ENCODE results near the gene TDP1. TPM values are rescaled to one million over a fixed set of nuclear protein-coding genes. Genes with fewer than 3 reads are reported as not detected.

TDP1 gene
- total and polyA plus RNA-seq, 4 donors = 2.1 to 23.6 (median 8.5) TPM

GRCh38 chr14:90034835-90035525, 79.3 kb downstream of the TDP1 start:
- ATAC-seq (ENCODE audit: insufficient read depth, low FRiP score) = no peak
- DNase-seq = no peak

GRCh38 chr14:90039253-90040010, 83.7 kb downstream of the TDP1 start:
- peaks cover 0 to 17% (median 3%) of the 10 kb centered on the region in 4 donors for H3K36me3 ChIP-seq (ENCODE audit: control insufficient read depth in 4 of 4, insufficient read depth in 4 of 4, low read length in 4 of 4)
- H3K4me1 ChIP-seq (ENCODE audit: control insufficient read depth in 5 of 5, insufficient read depth in 5 of 5, low read length in 5 of 5) = no peaks in the 10 kb centered on the region
- WGBS, 2 donors = 96 to 97% methylated on average over 11 of the region's 11 CpGs

More at GRCh38 chr14:90034835-90035525, 79.3 kb downstream of the TDP1 start:
- no peak overlapping the region for H3K4me3 ChIP-seq
- H3K4me1 ChIP-seq (ENCODE audit: control insufficient read depth in 5 of 5, insufficient read depth in 5 of 5, low read length in 5 of 5) = no peaks in the 10 kb centered on the region
- no peak overlapping the region for H3K9ac ChIP-seq (ENCODE audit: insufficient read depth in 1 of 2, low read length in 2 of 2)
- TF ChIP-seq CTCF (IDR thresholded peaks at IDR 0.05; ENCODE audit: control extremely low read depth, extremely low read depth) = no peak
- H3K27ac ChIP-seq (ENCODE audit: low read depth in 1 of 2, low read length in 1 of 2) = no peak overlapping the region
- no peaks in the 10 kb centered on the region for H3K27me3 ChIP-seq (ENCODE audit: control insufficient read depth in 3 of 3, insufficient read depth in 3 of 3, low read length in 2 of 3)
- 96 to 98% methylated on average over 6 of the region's 6 CpGs for WGBS, 2 donors
- no peaks in the 10 kb centered on the region for H3K9me3 ChIP-seq (ENCODE audit: control insufficient read depth in 4 of 4, insufficient read depth in 3 of 4, low read length in 3 of 4)
- H3K36me3 ChIP-seq (ENCODE audit: control insufficient read depth in 4 of 4, insufficient read depth in 4 of 4, low read length in 4 of 4) = peaks cover 8 to 31% (median 12%) of the 10 kb centered on the region in 4 donors

GRCh38 chr14:90040411-90040810, 84.7 kb downstream of the TDP1 start:
- peaks cover 0 to 17% (median 3%) of the 10 kb centered on the region in 4 donors for H3K36me3 ChIP-seq (ENCODE audit: control insufficient read depth in 4 of 4, insufficient read depth in 4 of 4, low read length in 4 of 4)
- WGBS, 2 donors = 89 to 95% methylated on average over 3 of the region's 3 CpGs
- H3K4me3 ChIP-seq = no peak overlapping the region
- TF ChIP-seq CTCF (IDR thresholded peaks at IDR 0.05; ENCODE audit: control extremely low read depth, extremely low read depth) = no peak
- H3K4me1 ChIP-seq (ENCODE audit: control insufficient read depth in 5 of 5, insufficient read depth in 5 of 5, low read length in 5 of 5) = no peaks in the 10 kb centered on the region
- ATAC-seq (ENCODE audit: insufficient read depth, low FRiP score) (no peak), DNase-seq (no peak)
- no peak overlapping the region for H3K9ac ChIP-seq (ENCODE audit: insufficient read depth in 1 of 2, low read length in 2 of 2)
- H3K27me3 ChIP-seq (ENCODE audit: control insufficient read depth in 3 of 3, insufficient read depth in 3 of 3, low read length in 2 of 3) = no peaks in the 10 kb centered on the region
- H3K9me3 ChIP-seq (ENCODE audit: control insufficient read depth in 4 of 4, insufficient read depth in 3 of 4, low read length in 3 of 4) = no peaks in the 10 kb centered on the region
- no peak overlapping the region for H3K27ac ChIP-seq (ENCODE audit: low read depth in 1 of 2, low read length in 1 of 2)

More at GRCh38 chr14:90039253-90040010, 83.7 kb downstream of the TDP1 start:
- Histone ChIP-seq H3K9ac (ENCODE audit: insufficient read depth in 1 of 2, low read length in 2 of 2) (no peak overlapping the region), H3K9me3 (ENCODE audit: control insufficient read depth in 4 of 4, insufficient read depth in 3 of 4, low read length in 3 of 4) (no peaks in the 10 kb centered on the region), H3K27me3 (ENCODE audit: control insufficient read depth in 3 of 3, insufficient read depth in 3 of 3, low read length in 2 of 3) (no peaks in the 10 kb centered on the region), H3K27ac (ENCODE audit: low read depth in 1 of 2, low read length in 1 of 2) (no peak overlapping the region), H3K4me3 (no peak overlapping the region)
- no peak for DNase-seq
- no peak for TF ChIP-seq CTCF (IDR thresholded peaks at IDR 0.05; ENCODE audit: control extremely low read depth, extremely low read depth)
- no peak for ATAC-seq (ENCODE audit: insufficient read depth, low FRiP score)

Measured in lung (tissue), 12 donors.